GM18907 (cell line): ENCODE results near the gene GPR39.

Source experiments
- ATAC-seq: cut with Tn5 transposase; IDR thresholded peaks from one replicate; pipeline ENCODE4 v1.9.1; 2021; ENCODE audit warnings: mild to moderate bottlenecking, moderate library complexity; ENCODE audit not compliant: unreplicated experiment

The GPR39 gene

DNA sequence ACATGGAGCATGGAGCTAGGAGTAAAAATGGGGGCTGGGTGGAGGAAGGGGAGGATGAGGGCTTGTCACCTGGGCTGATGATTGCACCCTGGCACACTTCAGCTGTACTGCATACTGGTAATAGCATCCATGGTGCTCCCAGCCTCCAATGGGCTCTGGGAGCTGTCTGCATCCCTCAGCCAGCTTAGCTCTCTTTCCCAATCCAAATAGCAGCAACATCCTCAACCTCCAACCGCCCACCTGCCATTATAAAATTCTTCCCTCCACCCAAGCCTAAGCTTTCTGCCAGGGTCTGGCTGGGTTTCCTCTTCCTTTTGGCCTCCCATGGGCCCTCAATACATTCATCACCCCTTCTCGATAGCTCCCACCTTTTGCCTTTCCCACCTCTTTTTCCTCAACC lies 143.3 kb downstream of the GPR39 start:
- ATAC-seq: no peak

DNA sequence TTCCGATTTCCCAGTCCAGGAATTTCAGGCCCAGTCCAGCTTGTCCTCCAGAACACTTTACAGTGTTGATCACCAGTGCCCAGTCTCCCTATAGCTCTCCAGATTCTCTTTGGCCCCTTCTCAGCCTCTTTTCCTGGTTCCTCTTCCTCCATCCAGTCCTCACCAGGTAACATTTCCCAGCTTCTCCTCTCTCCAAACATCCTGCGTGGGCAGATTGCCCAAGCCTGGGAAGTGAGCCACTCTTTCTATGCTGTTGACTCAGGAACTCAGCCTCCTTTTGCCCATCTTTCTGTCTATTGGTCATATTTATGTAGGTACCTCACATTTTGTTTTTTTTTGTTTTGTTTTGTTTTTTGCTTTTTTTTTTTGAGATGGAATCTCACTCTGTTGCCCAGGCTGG lies 144.0 kb downstream of the GPR39 start:
- no peak for ATAC-seq

DNA sequence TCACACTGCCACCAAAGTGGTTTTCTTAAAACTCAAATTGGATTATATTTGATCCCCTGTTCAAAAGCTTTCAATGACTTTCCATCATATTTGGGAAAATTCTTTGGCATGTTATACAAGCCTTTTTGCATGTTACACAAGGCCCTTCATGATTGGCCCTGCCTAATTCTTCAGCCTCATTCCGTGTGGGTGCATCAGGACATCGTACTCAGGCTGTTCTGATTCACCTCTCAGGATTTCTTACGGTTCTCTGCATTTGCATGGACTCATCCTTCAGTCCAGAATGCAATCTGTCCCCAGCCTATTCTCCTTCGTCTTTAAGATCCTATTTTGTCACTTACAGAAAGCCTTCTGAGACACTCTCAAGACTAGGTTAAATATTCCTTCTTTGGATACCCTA lies 145.6 kb downstream of the GPR39 start:
- ATAC-seq: no peak

- ATAC-seq: no peak
These were observed 147.5 kb downstream of the GPR39 start for GRCh38 chr2:132564065-132564464.

GRCh38 chr2:132566379-132566778 lies 149.8 kb downstream of the GPR39 start:
- no peak for ATAC-seq

- ATAC-seq: no peak
These were observed 151.1 kb downstream of the GPR39 start for GRCh38 chr2:132567682-132568081.

DNA sequence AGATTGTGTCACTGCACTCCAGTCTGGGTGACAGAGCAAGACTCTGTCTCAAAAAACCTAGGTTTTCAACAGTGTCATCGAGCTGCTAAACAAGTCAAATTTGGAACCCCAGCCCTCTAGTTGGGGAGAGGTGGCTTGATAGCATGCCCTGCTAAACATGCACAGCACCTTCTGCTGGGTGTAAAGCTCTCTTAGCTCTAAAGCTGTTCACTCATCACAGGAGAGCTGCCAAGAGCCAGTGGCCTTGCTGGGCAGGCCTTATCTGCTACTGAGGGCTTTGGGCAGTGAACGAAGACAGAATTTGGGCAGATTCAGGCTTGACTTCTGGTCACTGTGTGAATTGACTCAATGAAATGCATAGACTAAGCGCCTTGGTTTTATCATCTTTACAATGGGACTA lies 152.1 kb downstream of the GPR39 start:
- no peak for ATAC-seq

- no peak for ATAC-seq
These were observed 156.9 kb downstream of the GPR39 start for GRCh38 chr2:132573444-132574007.

DNA sequence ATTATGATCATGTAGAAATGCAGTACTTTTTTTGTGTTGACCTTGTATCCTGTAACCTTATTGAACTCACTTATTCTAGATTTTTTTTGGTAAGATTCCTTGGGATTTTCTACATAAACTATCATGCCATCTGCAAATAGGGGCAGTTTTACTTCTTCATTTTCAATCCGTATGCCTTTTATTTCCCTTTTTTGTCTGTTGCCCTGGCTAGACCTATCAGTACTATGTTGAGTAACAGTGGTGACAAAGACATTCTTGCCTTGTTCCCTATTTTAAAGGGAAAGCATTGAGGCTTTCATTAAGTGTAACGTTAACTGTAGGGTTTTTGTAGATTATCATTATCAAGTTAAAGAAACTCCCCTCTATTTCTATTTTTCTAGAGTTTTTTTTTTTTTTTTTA lies 161.1 kb downstream of the GPR39 start:
- no peak for ATAC-seq

- no peak for ATAC-seq
These were observed 165.0 kb downstream of the GPR39 start for GRCh38 chr2:132581591-132581990.

DNA sequence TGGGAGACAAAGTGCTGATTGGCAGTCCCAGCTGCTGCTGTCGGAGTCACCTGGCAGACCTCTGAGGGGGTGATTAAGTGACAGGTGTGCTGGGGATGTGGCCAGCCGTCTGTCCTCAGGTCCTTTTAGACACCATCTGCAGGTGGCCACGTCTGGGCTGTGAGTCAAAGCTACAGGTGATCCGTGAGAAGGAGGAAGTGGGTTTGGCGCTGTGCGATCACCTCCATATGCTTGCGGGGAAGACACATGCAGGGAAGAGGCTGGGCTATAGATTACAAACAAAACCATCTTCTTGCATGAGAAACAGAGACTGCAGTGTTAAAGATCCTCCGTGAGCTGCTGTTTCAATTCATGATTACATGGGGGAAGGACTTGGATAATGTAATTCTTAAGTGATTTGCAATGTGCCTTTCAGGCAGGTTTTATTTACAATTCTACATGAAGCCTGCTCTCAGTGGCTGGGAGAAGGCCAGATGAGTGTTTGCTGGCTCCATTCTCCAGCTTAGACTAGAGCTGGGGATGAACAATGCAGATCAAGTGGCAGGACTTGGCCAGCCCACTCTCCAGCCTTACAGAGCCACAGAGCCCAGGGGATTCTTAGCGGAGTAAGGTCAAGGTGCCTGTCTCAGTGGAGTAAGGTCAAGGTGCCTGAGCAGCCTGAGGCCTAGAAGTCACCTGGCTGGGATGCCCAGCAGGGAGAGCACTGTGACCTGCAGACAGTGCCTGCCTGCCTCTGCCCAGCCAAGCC lies 165.6 kb downstream of the GPR39 start:
- ATAC-seq: no peak

- ATAC-seq: no peak
These were observed 167.2 kb downstream of the GPR39 start for GRCh38 chr2:132583666-132584360.

- ATAC-seq: no peak
These were observed 168.6 kb downstream of the GPR39 start for GRCh38 chr2:132584976-132585817.

- ATAC-seq: no peak
These were observed 169.5 kb downstream of the GPR39 start for GRCh38 chr2:132586101-132586511.

- no peak for ATAC-seq
These were observed 170.2 kb downstream of the GPR39 start for GRCh38 chr2:132586835-132587234.

DNA sequence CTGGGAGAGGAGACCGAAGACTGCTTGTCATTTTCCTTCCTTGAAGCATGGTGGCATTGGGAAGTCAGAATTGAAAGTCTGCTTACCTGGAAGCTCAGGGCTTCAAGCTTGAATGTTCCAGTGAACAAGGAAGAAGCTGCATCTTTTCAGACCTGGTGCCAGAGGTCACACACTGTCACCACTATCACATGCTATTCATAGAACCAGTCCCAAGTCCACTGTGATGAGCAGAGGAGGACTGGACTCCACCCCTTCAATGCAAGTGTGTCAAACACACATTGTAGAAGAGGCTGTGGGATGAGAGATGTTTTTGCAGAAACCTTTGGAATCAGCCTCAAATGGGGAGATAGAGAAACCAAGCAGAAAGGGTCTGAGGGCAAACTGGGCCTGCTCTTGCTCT lies 172.0 kb downstream of the GPR39 start:
- no peak for ATAC-seq

- no peak for ATAC-seq
These were observed 172.7 kb downstream of the GPR39 start for GRCh38 chr2:132589111-132589830.

DNA sequence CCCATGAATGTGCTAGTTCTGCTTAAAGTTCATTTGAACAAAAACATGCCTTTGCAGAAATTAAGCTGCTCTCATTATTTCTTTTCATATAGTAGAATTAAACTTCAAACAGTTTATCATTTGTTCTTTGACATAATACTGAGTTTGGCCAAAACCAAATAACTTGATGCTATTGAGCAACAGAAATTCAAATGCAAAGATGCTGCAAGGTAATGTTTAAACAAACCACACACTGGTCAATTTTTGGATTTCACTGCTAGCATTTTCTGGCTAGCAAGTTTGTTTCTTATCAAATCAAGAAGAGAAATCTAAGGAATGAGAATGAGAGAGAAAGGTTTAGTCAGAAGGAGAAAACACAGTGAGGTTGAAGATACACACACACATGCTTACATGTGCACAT lies 173.4 kb downstream of the GPR39 start:
- no peak for ATAC-seq

DNA sequence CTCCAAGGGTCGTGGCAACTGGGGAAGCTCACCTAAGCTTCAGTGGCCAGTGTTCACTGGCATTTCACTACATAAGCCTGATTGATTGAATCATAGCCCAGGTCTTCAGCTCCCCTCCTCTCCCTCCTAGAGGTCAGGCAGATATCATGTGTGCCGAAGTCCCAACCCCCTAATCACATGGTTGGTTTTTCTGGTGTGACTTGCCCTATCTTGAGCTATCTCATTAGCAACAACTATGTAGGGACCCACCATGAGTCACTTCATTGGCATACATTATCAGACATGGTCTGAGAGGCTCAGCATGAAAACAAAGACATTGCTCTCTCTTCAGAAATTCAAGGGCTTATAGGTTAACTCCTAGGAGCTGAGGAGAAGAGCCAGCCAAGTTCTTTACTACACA lies 176.6 kb downstream of the GPR39 start:
- ATAC-seq: no peak

GRCh38 chr2:132595186-132595585 lies 178.6 kb downstream of the GPR39 start:
- no peak for ATAC-seq

GRCh38 chr2:132595693-132596092 lies 179.1 kb downstream of the GPR39 start:
- no peak for ATAC-seq
